ENCODE results near the gene ERC1. TPM values are rescaled to one million over a fixed set of nuclear protein-coding genes. Genes with fewer than 3 reads are reported as not detected.

ERC1 gene
- polyA plus RNA-seq, 2 of the 4 experiments (the other 2 are of a cell fraction), result 14.2 to 20.9 TPM

DNA sequence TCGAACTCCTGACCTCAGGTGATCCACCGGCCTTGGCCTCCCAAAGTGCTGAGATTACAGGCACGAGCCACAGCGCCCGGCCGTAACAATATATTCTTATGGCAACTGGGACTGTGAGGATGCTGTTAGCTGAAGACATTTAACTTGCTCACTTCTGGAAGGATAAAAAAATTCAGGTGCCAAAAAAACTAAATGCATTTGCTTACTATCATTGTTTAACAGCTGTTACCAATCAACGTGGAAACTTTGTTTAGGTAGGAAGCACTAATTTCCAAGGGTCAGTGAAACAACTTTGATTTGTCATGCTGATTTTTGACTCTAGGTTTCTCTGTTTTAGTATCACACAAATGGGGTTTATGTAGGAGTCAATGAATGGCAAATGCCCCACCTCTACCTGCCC lies 297.3 kb downstream of the ERC1 start:
- CTCF ChIA-PET, result interaction anchor here (1.1 kb wide), 1 partner anchor 13 kb away, joined by 3 read pairs; no protein-coding TSS in a partner anchor
- TF ChIP-seq, protein P1, sequence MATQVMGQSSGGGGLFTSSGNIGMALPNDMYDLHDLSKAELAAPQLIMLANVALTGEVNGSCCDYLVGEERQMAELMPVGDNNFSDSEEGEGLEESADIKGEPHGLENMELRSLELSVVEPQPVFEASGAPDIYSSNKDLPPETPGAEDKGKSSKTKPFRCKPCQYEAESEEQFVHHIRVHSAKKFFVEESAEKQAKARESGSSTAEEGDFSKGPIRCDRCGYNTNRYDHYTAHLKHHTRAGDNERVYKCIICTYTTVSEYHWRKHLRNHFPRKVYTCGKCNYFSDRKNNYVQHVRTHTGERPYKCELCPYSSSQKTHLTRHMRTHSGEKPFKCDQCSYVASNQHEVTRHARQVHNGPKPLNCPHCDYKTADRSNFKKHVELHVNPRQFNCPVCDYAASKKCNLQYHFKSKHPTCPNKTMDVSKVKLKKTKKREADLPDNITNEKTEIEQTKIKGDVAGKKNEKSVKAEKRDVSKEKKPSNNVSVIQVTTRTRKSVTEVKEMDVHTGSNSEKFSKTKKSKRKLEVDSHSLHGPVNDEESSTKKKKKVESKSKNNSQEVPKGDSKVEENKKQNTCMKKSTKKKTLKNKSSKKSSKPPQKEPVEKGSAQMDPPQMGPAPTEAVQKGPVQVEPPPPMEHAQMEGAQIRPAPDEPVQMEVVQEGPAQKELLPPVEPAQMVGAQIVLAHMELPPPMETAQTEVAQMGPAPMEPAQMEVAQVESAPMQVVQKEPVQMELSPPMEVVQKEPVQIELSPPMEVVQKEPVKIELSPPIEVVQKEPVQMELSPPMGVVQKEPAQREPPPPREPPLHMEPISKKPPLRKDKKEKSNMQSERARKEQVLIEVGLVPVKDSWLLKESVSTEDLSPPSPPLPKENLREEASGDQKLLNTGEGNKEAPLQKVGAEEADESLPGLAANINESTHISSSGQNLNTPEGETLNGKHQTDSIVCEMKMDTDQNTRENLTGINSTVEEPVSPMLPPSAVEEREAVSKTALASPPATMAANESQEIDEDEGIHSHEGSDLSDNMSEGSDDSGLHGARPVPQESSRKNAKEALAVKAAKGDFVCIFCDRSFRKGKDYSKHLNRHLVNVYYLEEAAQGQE (IDR thresholded peaks at IDR 0.05), result no peak
- no peak overlapping the region for H3K4me2 ChIP-seq
- WGBS (ENCODE audit: missing lambda C conversion rate), result 87% methylated on average over 7 of the region's 7 CpGs
- no peak for ATAC-seq
- H3K4me3 ChIP-seq, result no peak overlapping the region
- no peak for DNase-seq (ENCODE audit: low read depth in 1 of 2, low spot score in 1 of 2)
- H3K27ac ChIP-seq, result no peak overlapping the region
- FAIRE-seq, result no peak
- no peaks in the 10 kb centered on the region for H3K4me1 ChIP-seq
- POLR2A ChIA-PET, result no interaction called here
- no peaks in the 10 kb centered on the region for H3K9me3 ChIP-seq

DNA sequence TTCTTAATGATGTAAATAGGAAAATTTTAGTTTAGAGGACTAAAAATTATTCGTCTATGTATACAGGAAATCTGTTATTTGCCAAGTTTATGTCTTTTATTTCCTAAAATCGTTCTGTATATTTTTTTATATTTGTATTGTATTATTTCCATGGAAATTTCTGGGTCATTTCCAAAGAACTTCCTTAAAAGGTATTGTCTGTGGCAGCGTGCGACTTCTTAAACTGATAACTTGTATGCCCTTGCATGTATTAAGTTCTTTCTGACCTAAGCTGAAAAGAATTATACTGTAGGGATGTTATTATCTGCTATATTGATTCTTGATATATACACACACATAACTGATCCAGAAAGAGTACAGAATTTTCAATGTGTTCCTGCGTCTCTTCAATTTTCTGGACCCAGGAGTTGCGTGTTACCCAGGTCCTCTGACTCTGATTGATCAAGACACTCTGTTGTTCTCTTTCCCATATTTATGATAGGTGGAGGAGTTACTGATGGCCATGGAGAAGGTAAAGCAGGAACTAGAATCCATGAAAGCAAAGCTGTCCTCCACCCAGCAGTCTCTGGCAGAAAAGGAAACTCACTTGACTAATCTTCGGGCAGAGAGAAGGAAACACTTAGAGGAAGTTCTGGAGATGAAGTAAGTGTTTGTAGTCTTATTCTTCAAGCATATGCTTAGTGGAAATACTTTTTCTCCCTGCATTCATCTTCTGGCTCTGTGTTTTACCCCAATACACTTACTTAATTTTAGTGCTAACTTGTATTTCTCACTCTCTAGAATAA lies 298.5 kb downstream of the ERC1 start:
- FAIRE-seq (no peak), DNase-seq (ENCODE audit: low read depth in 1 of 2, low spot score in 1 of 2) (no peak), ATAC-seq (no peak)
- no peaks in the 10 kb centered on the region for H3K9me3 ChIP-seq
- H3K4me3 ChIP-seq, result no peak overlapping the region
- H3K4me2 ChIP-seq, result no peak overlapping the region
- TF ChIP-seq EP300 (IDR thresholded peaks at IDR 0.05) (no peak), BHLHE40 (IDR thresholded peaks at IDR 0.05; ENCODE audit: low read depth, low read length) (no peak), RARB (CRISPR knock-in tag; IDR thresholded peaks at IDR 0.05) (no peak), JUNB (IDR thresholded peaks at IDR 0.05) (no peak), ESRRA (IDR thresholded peaks at IDR 0.05; ENCODE audit: borderline replicate concordance, low read length) (no peak), CHD4 (IDR thresholded peaks at IDR 0.05; ENCODE audit: borderline replicate concordance) (no peak), GATA3 (IDR thresholded peaks at IDR 0.05; ENCODE audit: borderline replicate concordance) (no peak), MYC (IDR thresholded peaks at IDR 0.05; ENCODE audit: borderline replicate concordance, low read length) (no peak), CBX8 (IDR thresholded peaks at IDR 0.05) (no peak)
- TF ChIP-seq, protein P2, sequence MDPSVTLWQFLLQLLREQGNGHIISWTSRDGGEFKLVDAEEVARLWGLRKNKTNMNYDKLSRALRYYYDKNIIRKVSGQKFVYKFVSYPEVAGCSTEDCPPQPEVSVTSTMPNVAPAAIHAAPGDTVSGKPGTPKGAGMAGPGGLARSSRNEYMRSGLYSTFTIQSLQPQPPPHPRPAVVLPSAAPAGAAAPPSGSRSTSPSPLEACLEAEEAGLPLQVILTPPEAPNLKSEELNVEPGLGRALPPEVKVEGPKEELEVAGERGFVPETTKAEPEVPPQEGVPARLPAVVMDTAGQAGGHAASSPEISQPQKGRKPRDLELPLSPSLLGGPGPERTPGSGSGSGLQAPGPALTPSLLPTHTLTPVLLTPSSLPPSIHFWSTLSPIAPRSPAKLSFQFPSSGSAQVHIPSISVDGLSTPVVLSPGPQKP (IDR thresholded peaks at IDR 0.05; ENCODE audit: low read depth, low read length), result no peak
- TF ChIP-seq, protein P3, sequence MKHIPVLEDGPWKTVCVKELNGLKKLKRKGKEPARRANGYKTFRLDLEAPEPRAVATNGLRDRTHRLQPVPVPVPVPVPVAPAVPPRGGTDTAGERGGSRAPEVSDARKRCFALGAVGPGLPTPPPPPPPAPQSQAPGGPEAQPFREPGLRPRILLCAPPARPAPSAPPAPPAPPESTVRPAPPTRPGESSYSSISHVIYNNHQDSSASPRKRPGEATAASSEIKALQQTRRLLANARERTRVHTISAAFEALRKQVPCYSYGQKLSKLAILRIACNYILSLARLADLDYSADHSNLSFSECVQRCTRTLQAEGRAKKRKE (CRISPR knock-in tag; IDR thresholded peaks at IDR 0.05; ENCODE audit: low read depth), result no peak
- 82% methylated on average over 7 of the region's 7 CpGs for WGBS (ENCODE audit: missing lambda C conversion rate)
- ChIA-PET POLR2A (no interaction called here), CTCF (no interaction called here)
- H3K27ac ChIP-seq, result no peak overlapping the region
- no peaks in the 10 kb centered on the region for H3K4me1 ChIP-seq

DNA sequence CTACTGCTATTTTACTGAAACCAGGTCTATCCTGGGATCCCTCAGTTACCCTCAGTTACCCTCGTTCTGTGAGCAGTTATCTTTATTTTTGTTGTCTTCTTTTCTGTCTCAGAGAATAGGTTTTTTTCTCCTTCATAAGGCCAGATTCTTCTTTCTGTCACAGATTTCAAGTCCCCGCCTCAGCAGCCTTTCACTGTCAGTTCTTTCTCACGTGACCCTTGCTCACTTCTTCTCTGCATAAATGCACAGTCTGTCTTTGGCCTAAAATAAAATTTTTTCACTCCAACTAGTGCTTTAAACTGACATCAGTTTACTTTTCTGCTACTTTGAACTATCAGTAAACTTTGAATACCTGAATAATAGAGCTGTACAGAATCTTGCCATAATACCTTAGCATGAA lies 299.7 kb downstream of the ERC1 start:
- no peaks in the 10 kb centered on the region for H3K4me1 ChIP-seq
- no peak for ATAC-seq
- TF ChIP-seq POLR2AphosphoS2 (conservative IDR thresholded peaks at IDR 0.05; ENCODE audit: low read length) (no peak), GATA3 (IDR thresholded peaks at IDR 0.05; ENCODE audit: borderline replicate concordance) (no peak), SREBF2 (IDR thresholded peaks at IDR 0.05) (no peak), CBX2 (IDR thresholded peaks at IDR 0.05; ENCODE audit: borderline replicate concordance, low read depth) (no peak), FOXS1 (CRISPR knock-in tag; IDR thresholded peaks at IDR 0.05) (no peak), FOSL2 (IDR thresholded peaks at IDR 0.05) (no peak), FOSL2 (CRISPR knock-in tag; IDR thresholded peaks at IDR 0.05) (no peak), NFE2L2 (conservative IDR thresholded peaks at IDR 0.05; ENCODE audit: low read length) (no peak), EHMT2 (IDR thresholded peaks at IDR 0.05; ENCODE audit: low read depth) (no peak), EHF (CRISPR knock-in tag; IDR thresholded peaks at IDR 0.05) (no peak), HEYL (CRISPR knock-in tag; IDR thresholded peaks at IDR 0.05) (no peak), ZSCAN20 (CRISPR knock-in tag; IDR thresholded peaks at IDR 0.05) (no peak)
- TF ChIP-seq, protein P4, sequence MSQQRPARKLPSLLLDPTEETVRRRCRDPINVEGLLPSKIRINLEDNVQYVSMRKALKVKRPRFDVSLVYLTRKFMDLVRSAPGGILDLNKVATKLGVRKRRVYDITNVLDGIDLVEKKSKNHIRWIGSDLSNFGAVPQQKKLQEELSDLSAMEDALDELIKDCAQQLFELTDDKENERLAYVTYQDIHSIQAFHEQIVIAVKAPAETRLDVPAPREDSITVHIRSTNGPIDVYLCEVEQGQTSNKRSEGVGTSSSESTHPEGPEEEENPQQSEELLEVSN (IDR thresholded peaks at IDR 0.05; ENCODE audit: borderline replicate concordance, low read depth), result no peak
- TF ChIP-seq, protein P3 (CRISPR knock-in tag; IDR thresholded peaks at IDR 0.05; ENCODE audit: low read depth), result no peak
- TF ChIP-seq, protein P5, sequence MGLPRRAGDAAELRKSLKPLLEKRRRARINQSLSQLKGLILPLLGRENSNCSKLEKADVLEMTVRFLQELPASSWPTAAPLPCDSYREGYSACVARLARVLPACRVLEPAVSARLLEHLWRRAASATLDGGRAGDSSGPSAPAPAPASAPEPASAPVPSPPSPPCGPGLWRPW (IDR thresholded peaks at IDR 0.05), result no peak
- CTCF ChIA-PET, result interaction anchor here (1.3 to 1.4 kb wide), 2 partner anchors 15 to 16 kb away, joined by 3 read pairs; no protein-coding TSS in a partner anchor
- WGBS (ENCODE audit: missing lambda C conversion rate), result 81% methylated on average over 3 of the region's 3 CpGs
- no peaks in the 10 kb centered on the region for H3K9me3 ChIP-seq
- H3K4me3 ChIP-seq, result no peak overlapping the region
- POLR2A ChIA-PET, result no interaction called here
- no peak overlapping the region for H3K4me2 ChIP-seq
- DNase-seq (ENCODE audit: low read depth in 1 of 2, low spot score in 1 of 2), result no peak
- FAIRE-seq, result no peak
- no peak overlapping the region for H3K27ac ChIP-seq
